Dedifferentiated amniotic fluid mesenchymal stem cell (primary cell): ENCODE results near the gene TTYH3.

Source experiments
- DNase-seq: peaks from one replicate; pipeline ENCODE4 v3.0.0-alpha.2; 2016; ENCODE audit errors: extremely low spot score

Gene TTYH3

DNA sequence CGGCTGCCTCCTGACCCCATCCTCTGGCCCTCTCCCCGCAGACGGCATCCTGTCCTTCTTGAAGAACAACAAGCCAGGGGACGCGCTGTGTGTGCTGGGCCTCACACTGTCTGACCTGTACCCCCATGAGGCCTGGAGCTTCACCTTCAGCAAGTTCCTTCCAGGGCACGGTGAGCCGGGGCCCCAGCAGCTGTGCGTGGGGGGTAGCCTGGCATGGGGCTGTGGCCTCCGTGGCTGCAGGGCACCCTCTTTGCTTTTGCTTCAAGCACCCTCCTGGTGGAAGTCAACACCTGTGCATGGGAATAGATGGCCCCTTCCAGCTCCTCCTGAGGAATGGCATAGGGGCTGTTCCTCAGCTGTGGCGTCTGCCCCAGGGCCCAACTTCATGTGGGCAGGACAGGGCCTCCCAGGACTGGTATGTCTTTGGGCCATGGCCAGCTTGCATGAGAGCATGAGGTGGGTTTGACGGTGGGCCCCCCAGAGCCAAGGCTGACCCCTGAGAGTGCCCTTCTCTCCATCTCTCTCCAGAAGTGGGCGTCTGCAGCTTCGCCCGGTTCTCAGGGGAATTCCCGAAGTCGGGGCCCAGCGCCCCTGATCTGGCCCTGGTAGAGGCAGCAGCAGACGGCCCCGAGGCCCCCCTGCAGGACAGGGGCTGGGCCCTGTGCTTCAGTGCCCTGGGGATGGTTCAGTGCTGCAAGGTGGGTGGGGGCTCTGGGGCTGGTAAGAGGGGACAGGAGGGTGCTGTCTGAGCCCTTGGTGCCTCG is 76.9 kb downstream of the TTYH3 start:
- DNase-seq = no peak

DNA sequence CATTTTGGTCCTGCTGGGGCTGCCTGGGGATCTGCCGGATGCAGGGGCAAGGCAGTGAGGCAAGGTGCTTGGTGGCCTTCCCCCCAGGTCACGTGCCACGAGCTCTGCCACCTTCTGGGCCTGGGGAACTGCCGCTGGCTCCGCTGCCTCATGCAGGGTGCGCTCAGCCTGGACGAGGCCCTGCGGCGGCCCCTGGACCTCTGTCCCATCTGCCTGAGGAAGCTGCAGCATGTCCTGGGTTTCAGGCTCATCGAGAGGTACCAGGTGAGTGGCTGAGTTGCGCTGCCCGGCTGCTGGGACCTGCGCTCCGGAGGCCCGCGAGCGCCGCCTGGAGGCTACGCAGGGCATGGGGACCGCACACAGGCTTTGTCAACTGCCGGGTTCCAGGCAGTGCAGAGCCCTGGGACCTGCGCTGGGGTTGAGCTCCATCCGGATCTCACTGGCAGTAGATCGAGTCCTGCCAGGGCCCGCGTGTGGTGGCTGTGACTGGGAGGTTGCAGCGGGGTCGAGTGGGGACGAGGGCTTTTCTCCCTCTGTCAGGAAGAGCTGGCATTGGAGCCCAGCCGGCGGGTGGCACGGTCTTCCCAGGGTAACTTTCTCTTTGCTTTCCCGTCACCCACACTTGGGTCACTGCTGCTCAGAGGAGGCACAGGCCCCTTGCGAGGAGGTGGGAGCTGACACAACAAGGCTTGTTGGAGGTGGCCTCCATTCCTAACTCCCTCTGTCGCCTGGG is 77.9 kb downstream of the TTYH3 start:
- no peak for DNase-seq

DNA sequence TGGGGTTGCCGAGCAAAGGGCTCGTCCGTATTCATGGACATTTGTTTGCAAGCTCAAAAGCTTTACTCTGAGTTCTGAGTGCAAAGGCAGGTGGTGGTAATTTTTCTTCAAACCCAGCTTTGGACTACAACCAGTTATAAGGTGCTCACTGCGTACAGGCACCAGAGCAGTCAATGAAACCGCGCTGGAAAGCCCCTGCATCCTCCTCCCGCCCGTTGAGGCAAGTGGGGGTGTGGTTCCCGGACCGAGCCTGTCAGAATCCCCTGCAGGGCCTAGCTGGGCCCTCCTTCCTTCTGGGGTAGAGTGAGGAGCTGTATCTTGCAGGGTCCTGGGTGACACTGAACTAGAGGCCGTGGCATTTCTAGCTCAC is 78.5 kb downstream of the TTYH3 start:
- no peak for DNase-seq

DNA sequence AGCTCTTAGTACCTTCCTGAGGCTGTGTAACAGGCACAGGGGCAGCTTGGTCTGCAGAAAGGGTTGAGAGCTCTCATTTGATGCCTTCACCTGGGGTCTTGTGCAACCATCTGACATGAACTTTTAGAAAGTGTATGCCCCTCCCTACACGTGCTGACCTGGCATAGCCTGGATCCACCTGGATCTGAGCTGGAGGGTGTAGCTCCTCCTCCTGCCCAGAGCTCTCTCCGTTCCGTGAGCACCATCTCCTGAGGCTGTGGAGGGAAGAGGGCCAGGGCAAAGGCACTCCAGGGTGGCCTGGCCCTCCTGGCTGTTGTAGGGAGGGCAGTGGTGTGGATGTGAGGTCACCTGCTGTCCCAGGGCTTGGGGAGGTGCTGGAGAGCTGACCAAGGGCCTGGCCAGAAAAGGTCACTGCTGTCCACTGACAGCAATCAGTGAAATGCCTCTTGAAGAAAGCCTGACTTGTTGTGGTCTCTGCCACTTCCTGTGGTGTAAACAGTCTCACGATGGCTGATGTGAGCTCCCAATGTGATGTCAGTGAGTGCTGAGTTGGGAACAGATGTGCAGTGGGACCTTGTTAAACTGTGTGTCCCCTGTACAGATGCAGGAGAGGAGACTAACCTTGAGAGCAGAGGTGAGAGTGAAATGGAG is 79.2 kb downstream of the TTYH3 start:
- DNase-seq = no peak

DNA sequence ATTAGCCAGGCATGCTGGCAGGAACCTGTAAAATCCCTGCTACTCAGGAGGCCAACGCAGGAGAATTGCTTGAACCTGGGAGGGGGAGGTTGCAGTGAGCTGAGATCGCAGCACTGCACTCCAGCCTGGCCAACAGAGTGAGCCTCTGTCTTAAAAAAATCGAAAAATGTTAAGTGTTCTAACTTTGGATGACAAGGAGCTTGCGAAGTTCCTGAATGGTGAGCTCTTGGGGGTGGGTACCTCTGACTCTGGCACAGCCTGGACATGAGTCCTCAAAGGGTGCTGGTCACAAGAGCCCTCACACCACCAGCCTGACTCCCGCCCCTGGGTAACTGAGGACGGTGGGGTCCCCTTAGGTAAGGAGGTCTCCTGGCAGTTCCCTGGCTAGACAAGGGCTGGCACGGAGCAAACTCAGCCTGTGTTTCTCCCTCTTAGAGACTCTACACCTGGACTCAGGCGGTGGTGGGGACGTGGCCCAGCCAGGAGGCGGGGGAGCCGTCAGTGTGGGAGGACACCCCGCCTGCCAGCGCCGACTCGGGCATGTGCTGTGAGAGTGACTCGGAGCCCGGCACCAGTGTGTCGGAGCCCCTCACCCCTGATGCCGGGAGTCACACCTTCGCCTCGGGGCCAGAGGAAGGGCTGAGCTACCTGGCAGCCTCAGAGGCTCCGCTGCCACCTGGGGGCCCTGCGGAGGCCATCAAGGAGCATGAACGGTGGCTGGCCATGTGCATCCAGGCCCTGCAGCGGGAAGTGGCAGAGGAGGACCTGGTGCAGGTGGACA is 80.3 kb downstream of the TTYH3 start:
- DNase-seq = no peak

DNA sequence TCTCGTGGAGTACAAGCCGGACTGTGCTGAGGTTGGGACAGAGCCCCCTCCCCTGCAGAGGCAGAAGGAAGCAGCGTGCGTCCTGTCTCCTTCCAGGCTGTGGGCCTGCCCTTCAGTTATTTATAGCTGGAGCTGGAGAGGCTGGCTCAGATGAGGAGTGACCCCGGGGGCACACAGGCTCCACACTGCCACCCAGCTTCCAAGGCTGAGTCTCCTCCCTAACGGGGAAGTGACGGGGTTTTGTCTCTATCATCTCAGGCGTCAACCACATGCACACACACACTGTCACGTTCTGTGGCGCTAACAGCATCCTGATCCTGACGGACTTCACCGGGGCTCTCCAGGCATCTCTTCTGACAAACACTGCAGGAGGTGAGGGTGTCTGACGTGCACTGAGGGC is 81.6 kb downstream of the TTYH3 start:
- no peak for DNase-seq

DNA sequence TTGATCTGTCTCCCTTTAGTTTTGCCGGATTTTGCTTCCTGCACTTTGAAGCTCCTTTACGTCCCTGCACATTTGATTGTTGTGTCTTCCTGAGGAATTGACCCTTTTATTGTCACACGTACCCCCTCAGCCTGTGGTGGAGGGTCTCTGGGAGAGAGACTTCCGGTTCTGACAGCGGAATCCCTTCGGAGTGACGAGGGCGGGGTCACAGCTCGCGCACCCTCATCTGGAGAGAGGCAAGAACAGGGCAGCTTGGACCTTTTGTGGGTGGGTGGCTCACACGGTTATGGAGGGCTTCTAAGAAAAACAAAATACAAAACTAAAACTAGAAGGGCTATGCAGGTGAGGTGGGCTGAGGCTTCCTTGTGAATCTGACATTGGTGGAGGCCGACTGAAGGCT is 82.2 kb downstream of the TTYH3 start:
- no peak for DNase-seq
